Common myeloid progenitor, CD34-positive (primary cell): ENCODE measurements around the gene VTI1A.

Experiments
- CTCF ChIA-PET: fragments of 350-600 bp; sonication (Branson Sonifier 250); formaldehyde crosslinking; loops from one replicate; lab custom pipeline; 2021; ENCODE audit warnings: antibody characterized with exemption; lab: Charles Lee
- POLR2A ChIA-PET: fragments of 350-600 bp; sonication (Branson Sonifier 250); formaldehyde crosslinking; loops from one replicate; lab custom pipeline; 2021; ENCODE audit warnings: antibody characterized with exemption; lab: Charles Lee
- DNase-seq, 3 donors: peaks; one replicate each; pipeline versions ENCODE4 v3.0.0 to v3.0.0-alpha.2; 2013
- H3K27ac ChIP-seq, 2 experiments: 1 replicate in 1 of 2; 2 replicates in 1 of 2; pipeline ENCODE4 v1.7.0; 2013; ENCODE audit warnings: inconsistent platforms in 2 of 2, low read length in 2 of 2, mild to moderate bottlenecking in 2 of 2, low read depth in 1 of 2, moderate library complexity in 1 of 2; ENCODE audit not compliant: severe bottlenecking in 2 of 2, insufficient read depth in 1 of 2, poor library complexity in 1 of 2
- H3K27me3 ChIP-seq, 5 experiments: replicated peaks in 2 of 5; 1 replicate in 3 of 5; 2 replicates in 2 of 5; pipeline versions ENCODE4 v1.6.1 to v1.7.0; 2013; ENCODE audit warnings: low read length in 4 of 5, mild to moderate bottlenecking in 2 of 5, moderate library complexity in 2 of 5, inconsistent platforms in 1 of 5; ENCODE audit not compliant: insufficient read depth in 5 of 5, control insufficient read depth in 4 of 5
- H3K36me3 ChIP-seq, 4 experiments: 1 replicate in 2 of 4; 2 replicates in 2 of 4; pipeline versions ENCODE4 v1.6.1 to v1.7.0; 2013; ENCODE audit warnings: low read length in 3 of 4, control low read depth in 1 of 4, mild to moderate bottlenecking in 1 of 4; ENCODE audit not compliant: control insufficient read depth in 4 of 4, insufficient read depth in 4 of 4
- H3K4me1 ChIP-seq, 4 experiments: 1 replicate in 3 of 4; 2 replicates in 1 of 4; pipeline versions ENCODE4 v1.6.1 to v1.7.1; 2013; ENCODE audit warnings: low read length in 3 of 4, mild to moderate bottlenecking in 3 of 4, control low read depth in 1 of 4, inconsistent platforms in 1 of 4, moderate library complexity in 1 of 4; ENCODE audit not compliant: control insufficient read depth in 4 of 4, insufficient read depth in 4 of 4; ENCODE audit errors: control extremely low read depth in 1 of 4
- H3K4me3 ChIP-seq, 7 experiments: 1 replicate in 4 of 7; 2 replicates in 3 of 7; pipeline versions ENCODE4 v1.5.1 to v1.7.0; 2013; ENCODE audit warnings: mild to moderate bottlenecking in 7 of 7, low read length in 6 of 7, moderate library complexity in 6 of 7, inconsistent platforms in 2 of 7, low read depth in 2 of 7, control low read depth in 1 of 7; ENCODE audit not compliant: insufficient read depth in 4 of 7, control insufficient read depth in 1 of 7; ENCODE audit errors: extremely low read depth in 1 of 7
- H3K9me3 ChIP-seq, 5 experiments: 1 replicate in 4 of 5; 2 replicates in 1 of 5; pipeline versions ENCODE4 v1.6.1 to v1.7.1; 2013; ENCODE audit warnings: low read length in 4 of 5, mild to moderate bottlenecking in 2 of 5, inconsistent platforms in 1 of 5, low read depth in 1 of 5, moderate library complexity in 1 of 5; ENCODE audit not compliant: control insufficient read depth in 4 of 5, insufficient read depth in 2 of 5; ENCODE audit errors: control extremely low read depth in 1 of 5
- WGBS: methylation state at CpG from one replicate; pipeline ENCODE4 v1.1.5; 2013; ENCODE audit not compliant: insufficient coverage; 5-methylcytosine and 5-hydroxymethylcytosine counted together

Gene VTI1A

GRCh38 chr10:112756235-112756527 lies 309.2 kb downstream of the VTI1A start:
- peaks cover 5 to 19% (median 11%) of the 10 kb centered on the region in 4 experiments for H3K4me1 ChIP-seq

GRCh38 chr10:112758961-112759360 lies 311.9 kb downstream of the VTI1A start:
- no peaks in the 10 kb centered on the region for H3K27me3 ChIP-seq
- POLR2A ChIA-PET: no interaction called here
- no peaks in the 10 kb centered on the region for H3K36me3 ChIP-seq
- H3K27ac ChIP-seq: no peak overlapping the region
- CTCF ChIA-PET: no interaction called here
- WGBS: 89% methylated on average over 1 of the region's 2 CpGs
- no peak overlapping the region for H3K4me3 ChIP-seq
- no peak for DNase-seq
- H3K4me1 ChIP-seq: peaks cover 2 to 10% (median 4%) of the 10 kb centered on the region in 4 experiments
- H3K9me3 ChIP-seq: no peaks in the 10 kb centered on the region

More at GRCh38 chr10:112756235-112756527, 309.2 kb downstream of the VTI1A start:
- Histone ChIP-seq H3K9me3 (no peaks in the 10 kb centered on the region), H3K27ac (no peak overlapping the region), H3K27me3 (no peaks in the 10 kb centered on the region), H3K4me3 (no peak overlapping the region), H3K36me3 (no peaks in the 10 kb centered on the region)
- 95% methylated on average over 5 of the region's 7 CpGs for WGBS
- ChIA-PET POLR2A (no interaction called here), CTCF (interaction anchor here (0.7 kb wide), 1 partner anchor 26 kb away, joined by 3 read pairs; no protein-coding TSS in a partner anchor)
- no peak for DNase-seq

- POLR2A ChIA-PET: no interaction called here
Measured at GRCh38 chr10:112759496-112759895, 312.5 kb downstream of the VTI1A start.

GRCh38 chr10:112761256-112761655 lies 314.2 kb downstream of the VTI1A start:
- WGBS: 100% methylated on average over 1 of the region's 3 CpGs
- Histone ChIP-seq H3K4me3 (no peak overlapping the region), H3K4me1 (peaks cover 0 to 3% (median 0%) of the 10 kb centered on the region in 4 experiments), H3K27me3 (no peaks in the 10 kb centered on the region), H3K9me3 (no peaks in the 10 kb centered on the region), H3K36me3 (no peaks in the 10 kb centered on the region), H3K27ac (no peak overlapping the region)
- DNase-seq: no peak
- ChIA-PET POLR2A (no interaction called here), CTCF (no interaction called here)

More at GRCh38 chr10:112759496-112759895, 312.5 kb downstream of the VTI1A start:
- Histone ChIP-seq H3K27me3 (no peaks in the 10 kb centered on the region), H3K27ac (no peak overlapping the region), H3K9me3 (no peaks in the 10 kb centered on the region), H3K36me3 (no peaks in the 10 kb centered on the region), H3K4me3 (no peak overlapping the region), H3K4me1 (peaks cover 0 to 5% (median under 1%) of the 10 kb centered on the region in 4 experiments)
- no peak for DNase-seq
- CTCF ChIA-PET: no interaction called here
- WGBS: 98% methylated on average over 6 of the region's 7 CpGs

GRCh38 chr10:112763916-112764520 lies 317.0 kb downstream of the VTI1A start:
- no peak for DNase-seq
- over 99% methylated on average over 10 of the region's 11 CpGs for WGBS
- H3K27me3 ChIP-seq: no peaks in the 10 kb centered on the region
- POLR2A ChIA-PET: no interaction called here
- CTCF ChIA-PET: interaction anchor here (0.6 to 1.4 kb wide), 2 partner anchors 11 to 13 kb away, joined by 3 to 4 read pairs; no protein-coding TSS in a partner anchor
- peaks cover 0 to 6% (median under 1%) of the 10 kb centered on the region in 4 experiments for H3K4me1 ChIP-seq
- H3K9me3 ChIP-seq: no peaks in the 10 kb centered on the region
- no peak overlapping the region for H3K27ac ChIP-seq
- H3K36me3 ChIP-seq: no peaks in the 10 kb centered on the region
- no peak overlapping the region for H3K4me3 ChIP-seq

GRCh38 chr10:112765717-112766235 lies 318.8 kb downstream of the VTI1A start:
- Histone ChIP-seq H3K36me3 (no peaks in the 10 kb centered on the region), H3K4me1 (peaks cover 0 to 6% (median under 1%) of the 10 kb centered on the region in 4 experiments), H3K27ac (no peak overlapping the region), H3K27me3 (no peaks in the 10 kb centered on the region), H3K9me3 (no peaks in the 10 kb centered on the region), H3K4me3 (no peak overlapping the region)
- WGBS: 97% methylated on average over 5 of the region's 5 CpGs
- ChIA-PET POLR2A (no interaction called here), CTCF (no interaction called here)
- no peak for DNase-seq

GRCh38 chr10:112766636-112767035 lies 319.6 kb downstream of the VTI1A start:
- Histone ChIP-seq H3K4me1 (peaks cover 0 to 6% (median under 1%) of the 10 kb centered on the region in 4 experiments), H3K27me3 (no peaks in the 10 kb centered on the region), H3K36me3 (peaks cover 0 to 3% (median 0%) of the 10 kb centered on the region in 4 experiments), H3K4me3 (no peak overlapping the region), H3K27ac (no peak overlapping the region), H3K9me3 (no peaks in the 10 kb centered on the region)
- WGBS: no CpG with 5 or more reads among the region's 2 CpGs
- POLR2A ChIA-PET: no interaction called here
- CTCF ChIA-PET: no interaction called here
- no peak for DNase-seq
